H7 (cell line): ENCODE measurements around the gene POGK. TPM values are rescaled to one million over a fixed set of nuclear protein-coding genes. Genes with fewer than 3 reads are reported as not detected.
"Not testable (repeated sequence)": the region's sequence is repeated elsewhere in the genome, so short reads cannot be mapped to it uniquely, and the experiment has no call there.

Experiments used
- DNase-seq: peaks from one replicate; pipeline ENCODE4 v3.0.0; 2012
- H3K27me3 ChIP-seq: 2 replicates; pipeline ENCODE4 v1.6.0; 2011; ENCODE audit warnings: mild to moderate bottlenecking, low read length; ENCODE audit not compliant: control insufficient read depth, insufficient read depth
- H3K36me3 ChIP-seq: replicated peaks from 2 replicates; pipeline ENCODE4 v1.5.1; 2011; ENCODE audit warnings: low read length; ENCODE audit not compliant: control insufficient read depth, insufficient read depth
- H3K4me3 ChIP-seq: 2 replicates; pipeline ENCODE4 v1.5.1; 2011; ENCODE audit warnings: low read depth, mild to moderate bottlenecking, control low read depth, low read length, moderate library complexity; ENCODE audit not compliant: insufficient read depth
- total RNA-seq: library from RNA; depleted of rRNA; stranded (reverse); fragments of >200 nt; shearing (Covaris generic); gene quantifications from 2 replicates; pipeline ENCODE4 v1.2.3, GENCODE V29; 2014; rRNA removed

The POGK gene
- 43.0 and 46.9 TPM in 2 replicates for total RNA-seq

DNA sequence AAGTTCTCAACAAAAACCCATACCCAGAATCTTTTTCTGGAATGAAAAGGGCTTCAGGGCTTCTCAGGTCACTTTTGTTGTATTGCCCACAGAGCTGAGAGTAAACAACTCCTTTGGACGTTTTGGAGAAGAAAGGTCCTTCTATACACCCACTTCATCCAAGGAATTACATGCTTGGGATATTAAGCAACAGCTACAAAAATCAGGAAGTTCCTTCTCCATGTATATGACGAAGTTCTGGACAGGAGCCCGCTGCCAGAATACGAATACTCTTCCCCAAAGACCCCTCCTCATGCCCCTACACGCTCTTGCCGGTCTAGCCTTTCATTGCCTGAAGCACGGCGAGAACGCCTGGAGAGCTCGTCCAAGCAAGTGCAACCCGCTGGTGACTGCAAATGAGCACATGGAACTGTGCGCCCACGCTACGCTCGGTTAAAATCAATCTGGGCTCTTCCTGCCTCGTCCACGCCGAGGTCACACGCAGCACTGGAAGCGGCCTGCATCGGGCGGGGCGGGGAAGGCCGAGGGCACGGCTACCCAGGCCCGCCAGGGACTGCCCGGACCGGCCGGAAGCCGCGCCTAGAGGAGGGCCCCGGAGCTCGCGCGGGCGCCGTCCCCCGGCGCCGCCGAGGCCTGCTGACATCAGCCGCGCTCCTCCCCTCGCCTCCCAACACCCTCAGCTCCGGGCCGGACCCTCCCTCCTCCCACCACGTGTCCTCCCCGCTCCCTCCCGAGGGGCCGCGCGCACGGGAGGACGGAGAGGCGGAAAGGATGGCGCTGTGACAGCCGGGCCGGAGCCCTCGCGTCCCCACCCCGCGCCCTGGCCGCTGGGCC lies at the start of gene POGK:
POGK (plus strand) TSS at position 710 of the 834 bp plus-strand sequence. CDS start 1,482 bp downstream, outside the sequence.
- DNase-seq: peak; percentile 96
- Histone ChIP-seq H3K36me3 (peaks cover 27% of the 10 kb centered on the region), H3K27me3 (no peaks in the 10 kb centered on the region; the same call in 1 of the 2 replicates), H3K4me3 (peak within 1 kb of the TSS; percentile 75)

- no peak for DNase-seq
- Histone ChIP-seq H3K27me3 (no peaks in the 10 kb centered on the region), H3K36me3 (no peaks in the 10 kb centered on the region), H3K4me3 (no peak overlapping the region)
Measured at GRCh38 chr1:166796620-166797236, 42.5 kb upstream of the POGK start.

DNA sequence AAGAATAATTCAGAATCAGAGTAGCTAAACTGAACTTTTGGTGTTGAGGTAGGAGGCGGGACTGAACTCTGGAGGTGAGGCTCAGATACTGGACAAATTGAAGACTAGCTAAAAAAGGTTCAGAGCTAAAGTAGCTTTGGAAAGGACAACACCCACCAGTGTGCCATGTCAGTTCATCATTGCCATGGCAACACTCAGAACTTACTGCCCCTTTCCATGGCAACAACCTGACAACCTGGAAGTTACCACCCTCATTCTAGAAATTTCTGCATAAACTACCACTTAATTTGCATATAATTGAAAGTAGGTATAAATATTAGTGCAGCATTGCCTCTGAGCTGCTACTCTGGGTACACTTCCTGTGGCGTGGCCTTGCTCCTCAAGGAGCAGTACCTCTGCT lies 30.3 kb upstream of the POGK start:
- Histone ChIP-seq H3K36me3 (no peaks in the 10 kb centered on the region), H3K27me3 (no peaks in the 10 kb centered on the region), H3K4me3 (no peak overlapping the region)
- no peak for DNase-seq

GRCh38 chr1:166811691-166812090 lies 27.6 kb upstream of the POGK start:
- Histone ChIP-seq H3K4me3 (no peak overlapping the region), H3K27me3 (no peaks in the 10 kb centered on the region; the same call in 1 of the 2 replicates), H3K36me3 (no peaks in the 10 kb centered on the region)
- no peak for DNase-seq

DNA sequence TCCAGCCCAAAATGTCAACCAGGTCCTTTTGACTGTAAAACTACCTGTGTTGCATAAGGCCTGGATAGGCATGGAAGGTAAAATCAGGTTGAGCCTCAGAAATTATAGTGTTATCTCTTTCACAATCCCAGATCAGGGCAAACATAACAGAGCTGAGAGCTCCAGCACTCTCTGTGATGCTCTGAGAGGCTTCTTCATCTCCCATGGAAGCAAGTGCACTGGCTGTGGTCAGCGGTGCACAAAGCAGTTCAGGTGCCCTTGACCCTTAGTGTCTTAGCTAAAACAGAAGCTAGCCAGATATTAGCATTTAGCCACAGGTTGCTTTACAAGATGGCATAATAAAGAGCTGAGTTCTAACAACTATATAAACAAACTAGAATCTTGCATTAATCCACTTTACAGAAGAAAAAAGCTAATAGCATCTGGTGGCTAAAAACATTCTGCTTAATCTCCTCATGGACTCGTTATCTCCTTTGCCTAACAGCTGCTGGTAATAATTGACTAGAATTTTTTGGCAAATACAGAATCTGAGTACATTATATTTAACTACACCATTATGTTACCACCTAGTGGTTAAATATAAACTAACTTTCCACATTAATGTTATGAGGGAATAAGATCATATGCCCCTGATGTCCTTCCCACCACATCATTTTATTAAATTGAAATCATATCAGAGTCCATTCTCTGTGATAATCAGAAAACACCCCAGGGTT lies 25.6 kb upstream of the POGK start:
- no peaks in the 10 kb centered on the region for H3K36me3 ChIP-seq
- DNase-seq: no peak
- no peak overlapping the region for H3K4me3 ChIP-seq

GRCh38 chr1:166814611-166815010 lies 24.7 kb upstream of the POGK start:
- H3K36me3 ChIP-seq: no peaks in the 10 kb centered on the region
- no peak for DNase-seq
- H3K27me3 ChIP-seq: no peaks in the 10 kb centered on the region; the same call in 1 of the 2 replicates
- no peak overlapping the region for H3K4me3 ChIP-seq

More for the DNA sequence above, 25.6 kb upstream of the POGK start:
- H3K27me3 ChIP-seq: no peaks in the 10 kb centered on the region; the same call in 1 of the 2 replicates

- no peaks in the 10 kb centered on the region; the same call in 1 of the 2 replicates for H3K27me3 ChIP-seq
- no peak overlapping the region for H3K4me3 ChIP-seq
- no peaks in the 10 kb centered on the region for H3K36me3 ChIP-seq
- no peak for DNase-seq
Measured at GRCh38 chr1:166819974-166820373, 19.3 kb upstream of the POGK start.

DNA sequence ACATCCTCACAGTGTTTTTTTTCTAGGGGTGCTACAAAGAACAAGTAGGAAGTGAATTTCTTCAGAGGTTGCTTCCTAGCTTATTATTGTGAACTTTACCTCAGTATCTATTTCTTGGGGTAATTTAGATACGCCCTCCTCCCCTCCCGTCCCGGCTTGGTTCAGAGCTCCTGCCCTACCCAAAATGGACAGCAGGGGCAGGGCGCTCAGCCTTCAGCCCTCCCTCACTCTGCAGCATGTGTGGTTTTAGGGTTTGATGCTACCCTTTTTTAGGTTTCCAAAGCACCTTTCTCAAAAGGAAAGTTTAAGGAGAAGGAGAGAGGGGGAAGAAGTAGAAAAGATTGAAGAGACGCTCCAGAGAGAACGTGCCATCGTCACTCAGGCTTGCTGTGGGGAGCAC lies 16.9 kb upstream of the POGK start:
- no peaks in the 10 kb centered on the region for H3K27me3 ChIP-seq
- H3K36me3 ChIP-seq: no peaks in the 10 kb centered on the region
- peak; percentile 64 for DNase-seq

GRCh38 chr1:166827426-166827825 lies 11.8 kb upstream of the POGK start:
- no peak overlapping the region for H3K4me3 ChIP-seq

More for the DNA sequence above, 16.9 kb upstream of the POGK start:
- H3K4me3 ChIP-seq: no peak overlapping the region

DNA sequence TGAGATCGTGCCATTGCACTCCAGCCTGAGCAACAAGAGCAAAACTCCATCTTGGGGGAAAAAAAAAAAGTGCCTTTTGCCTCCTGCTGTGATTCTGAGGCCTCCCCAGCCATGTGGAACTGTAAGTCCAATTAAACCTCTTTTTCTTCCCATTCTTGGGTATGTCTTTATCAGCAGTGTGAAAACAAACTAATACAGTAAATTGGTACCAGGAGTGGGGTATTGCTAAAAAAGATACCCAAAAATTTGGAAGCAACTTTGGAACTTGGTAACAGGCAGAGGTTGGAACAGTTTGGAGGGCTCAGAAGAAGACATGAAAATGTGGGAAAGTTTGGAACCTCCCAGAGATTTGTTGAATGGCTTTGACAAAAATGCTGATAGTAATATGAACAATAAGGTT lies 9.5 kb upstream of the POGK start:
- DNase-seq, H3K36me3 ChIP-seq, H3K27me3 ChIP-seq, H3K4me3 ChIP-seq: not testable (repeated sequence)

More at GRCh38 chr1:166827426-166827825, 11.8 kb upstream of the POGK start:
- Histone ChIP-seq H3K27me3 (no peaks in the 10 kb centered on the region), H3K36me3 (no peaks in the 10 kb centered on the region)
- DNase-seq: no peak

DNA sequence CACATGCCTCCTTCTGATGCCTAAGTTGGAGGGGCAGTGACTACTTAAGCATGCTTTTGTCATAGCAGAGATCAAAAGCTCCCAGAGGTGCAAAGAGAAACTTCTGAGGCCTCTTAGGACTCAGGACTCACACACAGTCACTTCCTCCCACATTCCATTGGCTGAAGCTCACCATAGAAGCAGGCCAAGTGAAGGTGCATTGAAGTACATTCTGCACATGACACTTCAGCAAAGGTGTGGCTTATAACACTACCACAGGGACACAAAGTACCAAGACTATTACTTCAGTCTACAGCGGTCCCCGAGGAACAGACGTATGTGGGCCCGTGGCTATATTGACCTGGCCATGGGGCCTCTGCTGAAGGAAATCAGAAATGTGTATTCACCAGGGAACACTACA lies 2.5 kb upstream of the POGK start:
- Histone ChIP-seq H3K4me3 (no peak overlapping the region), H3K36me3 (peaks cover 9% of the 10 kb centered on the region), H3K27me3 (no peaks in the 10 kb centered on the region; the same call in 1 of the 2 replicates)
- DNase-seq: no peak

DNA sequence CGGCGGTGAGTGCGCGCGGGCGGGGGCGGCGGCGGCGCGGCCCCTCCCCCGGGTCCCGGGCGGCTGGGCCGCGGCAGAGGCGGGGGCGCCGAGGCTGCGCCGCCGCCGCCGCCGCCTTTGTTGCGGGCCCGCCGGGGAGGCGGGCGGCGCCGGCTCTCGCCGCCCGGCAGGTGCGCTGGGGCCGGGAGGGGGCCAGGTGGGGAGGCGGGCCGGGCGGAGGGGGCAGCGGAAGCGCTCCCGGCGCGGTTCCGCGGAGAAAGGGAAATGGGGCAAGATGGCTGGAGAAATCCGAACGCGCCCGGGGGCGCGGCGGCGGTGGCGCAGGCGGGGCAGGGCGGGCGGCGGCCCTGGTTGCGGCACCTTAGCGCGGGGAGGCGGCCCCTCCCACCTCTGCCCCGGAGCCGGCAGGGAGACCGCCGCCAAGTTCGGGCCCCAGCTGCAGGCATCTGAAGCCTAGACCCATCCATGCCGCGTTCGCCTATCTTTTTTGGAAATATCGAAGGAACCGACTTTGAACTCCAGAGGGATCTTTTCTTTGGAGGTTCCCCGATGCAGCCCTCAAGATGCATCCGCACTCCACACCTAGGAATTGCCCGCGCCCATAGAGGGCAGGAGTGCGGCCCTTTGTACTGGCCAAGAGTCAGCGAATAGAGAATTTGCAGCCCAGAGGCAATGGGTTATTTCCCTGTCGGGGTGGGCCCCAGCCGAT lies 479 bp downstream of the POGK start:
- peaks cover 32% of the 10 kb centered on the region for H3K36me3 ChIP-seq
- H3K27me3 ChIP-seq: no peaks in the 10 kb centered on the region; the same call in 1 of the 2 replicates
- H3K4me3 ChIP-seq: peak overlapping the region; percentile 75
- DNase-seq: peak; percentile 87

GRCh38 chr1:166840309-166841274 lies 1.3 kb downstream of the POGK start:
- peaks cover 37% of the 10 kb centered on the region for H3K36me3 ChIP-seq

More at GRCh38 chr1:166840309-166841274, 1.3 kb downstream of the POGK start:
- peak overlapping the region; percentile 75 for H3K4me3 ChIP-seq
- no peak for DNase-seq
- no peaks in the 10 kb centered on the region; the same call in 1 of the 2 replicates for H3K27me3 ChIP-seq
